HL-60 (cell line): ENCODE results near the gene SLC10A7.

Experiments
- DNase-seq, 2 experiments: peaks; one replicate each; pipeline ENCODE4 v3.0.0-alpha.2; 2010 to 2020; ENCODE audit warnings: low read depth in 1 of 2, low spot score in 1 of 2
- H3K27ac ChIP-seq: fragments of 250-450 bp; sonication (Bioruptor Pico); replicated peaks from 2 replicates; pipeline ENCODE4 v1.5.1; 2020; ENCODE audit warnings: mild to moderate bottlenecking, moderate library complexity
- H3K27me3 ChIP-seq: fragments of 250-450 bp; sonication (Bioruptor Pico); 2 replicates; pipeline ENCODE4 v1.5.1; 2021; ENCODE audit warnings: mild to moderate bottlenecking, moderate library complexity; ENCODE audit not compliant: insufficient read depth, poor library complexity, severe bottlenecking
- H3K4me3 ChIP-seq: replicated peaks from 2 replicates; pipeline ENCODE4 v1.5.1; 2011; ENCODE audit warnings: mild to moderate bottlenecking, control low read depth, low read length; ENCODE audit not compliant: insufficient read depth
- GABPA ChIP-seq: IDR thresholded peaks from 2 replicates; pipeline ENCODE4 v1.6.1; 2012; ENCODE audit warnings: low read depth
- POLR2AphosphoS5 ChIP-seq: IDR thresholded peaks from 2 replicates; pipeline ENCODE4 v1.6.1; 2012; ENCODE audit warnings: low read depth
- REST ChIP-seq: IDR thresholded peaks from 2 replicates; pipeline ENCODE4 v1.6.1; 2012; ENCODE audit warnings: low read depth; ENCODE audit not compliant: insufficient replicate concordance
- SPI1 ChIP-seq: IDR thresholded peaks from 2 replicates; pipeline ENCODE4 v1.6.1; 2012; ENCODE audit warnings: low read depth, mild to moderate bottlenecking, borderline replicate concordance
- TF ChIP-seq, protein P1 (sequence below): IDR thresholded peaks from one replicate; pipeline ENCODE4 v1.5.1; 2011; ENCODE audit warnings: low read length, control low read depth, inconsistent platforms; ENCODE audit not compliant: insufficient read depth

SLC10A7 gene

DNA sequence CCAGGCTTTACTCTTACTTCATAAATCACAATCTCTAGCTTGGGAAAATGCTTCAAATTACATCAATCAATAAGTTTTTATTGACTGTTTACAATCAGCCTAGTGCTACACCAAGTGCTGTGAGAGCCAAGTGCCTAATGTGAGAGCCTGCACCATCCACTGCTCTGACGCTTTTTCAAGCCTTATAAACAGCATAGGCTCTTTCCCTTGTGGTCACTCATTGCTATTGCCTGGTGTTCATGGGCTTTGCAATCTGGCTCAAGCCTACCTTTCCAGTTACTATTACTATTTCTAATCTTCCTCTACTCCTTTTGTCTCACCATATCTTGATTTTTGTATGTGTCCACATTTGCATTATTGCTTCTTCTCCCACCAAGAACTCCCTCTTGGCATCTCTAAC lies 230.4 kb downstream of the SLC10A7 start:
- TF ChIP-seq SPI1 (no peak), REST (no peak), GABPA (no peak), POLR2AphosphoS5 (no peak)
- TF ChIP-seq, protein P1, sequence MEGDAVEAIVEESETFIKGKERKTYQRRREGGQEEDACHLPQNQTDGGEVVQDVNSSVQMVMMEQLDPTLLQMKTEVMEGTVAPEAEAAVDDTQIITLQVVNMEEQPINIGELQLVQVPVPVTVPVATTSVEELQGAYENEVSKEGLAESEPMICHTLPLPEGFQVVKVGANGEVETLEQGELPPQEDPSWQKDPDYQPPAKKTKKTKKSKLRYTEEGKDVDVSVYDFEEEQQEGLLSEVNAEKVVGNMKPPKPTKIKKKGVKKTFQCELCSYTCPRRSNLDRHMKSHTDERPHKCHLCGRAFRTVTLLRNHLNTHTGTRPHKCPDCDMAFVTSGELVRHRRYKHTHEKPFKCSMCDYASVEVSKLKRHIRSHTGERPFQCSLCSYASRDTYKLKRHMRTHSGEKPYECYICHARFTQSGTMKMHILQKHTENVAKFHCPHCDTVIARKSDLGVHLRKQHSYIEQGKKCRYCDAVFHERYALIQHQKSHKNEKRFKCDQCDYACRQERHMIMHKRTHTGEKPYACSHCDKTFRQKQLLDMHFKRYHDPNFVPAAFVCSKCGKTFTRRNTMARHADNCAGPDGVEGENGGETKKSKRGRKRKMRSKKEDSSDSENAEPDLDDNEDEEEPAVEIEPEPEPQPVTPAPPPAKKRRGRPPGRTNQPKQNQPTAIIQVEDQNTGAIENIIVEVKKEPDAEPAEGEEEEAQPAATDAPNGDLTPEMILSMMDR = no peak
- H3K4me3 ChIP-seq = no peak overlapping the region
- no peak overlapping the region for H3K27ac ChIP-seq
- no peaks in the 10 kb centered on the region for H3K27me3 ChIP-seq
- no peak for DNase-seq

DNA sequence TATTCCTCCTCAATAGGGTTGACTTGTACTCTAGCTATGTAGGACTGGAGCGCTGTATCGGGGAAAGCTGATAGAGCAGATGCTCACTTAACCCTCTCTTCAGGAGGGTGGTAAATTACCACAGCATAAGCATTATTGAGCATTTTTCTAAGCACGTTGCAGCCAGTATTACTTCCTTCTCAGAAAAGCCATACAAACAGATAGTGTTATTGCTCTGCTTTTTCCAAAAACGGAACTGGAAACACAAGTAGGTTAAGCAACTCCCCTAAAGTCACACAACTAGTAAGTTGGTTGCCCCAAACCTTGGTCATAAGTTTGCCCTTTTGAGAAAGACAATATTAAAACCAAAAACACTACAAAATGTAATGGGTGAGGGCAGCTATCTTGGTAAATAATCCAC lies 233.5 kb downstream of the SLC10A7 start:
- TF ChIP-seq, protein P1 = no peak
- TF ChIP-seq REST (no peak), SPI1 (peak; percentile 97), POLR2AphosphoS5 (no peak), GABPA (no peak)
- H3K27ac ChIP-seq = peak overlapping the region; percentile 67
- H3K4me3 ChIP-seq = no peak overlapping the region
- peak; percentile 15 to 70 for DNase-seq
- no peaks in the 10 kb centered on the region for H3K27me3 ChIP-seq

DNA sequence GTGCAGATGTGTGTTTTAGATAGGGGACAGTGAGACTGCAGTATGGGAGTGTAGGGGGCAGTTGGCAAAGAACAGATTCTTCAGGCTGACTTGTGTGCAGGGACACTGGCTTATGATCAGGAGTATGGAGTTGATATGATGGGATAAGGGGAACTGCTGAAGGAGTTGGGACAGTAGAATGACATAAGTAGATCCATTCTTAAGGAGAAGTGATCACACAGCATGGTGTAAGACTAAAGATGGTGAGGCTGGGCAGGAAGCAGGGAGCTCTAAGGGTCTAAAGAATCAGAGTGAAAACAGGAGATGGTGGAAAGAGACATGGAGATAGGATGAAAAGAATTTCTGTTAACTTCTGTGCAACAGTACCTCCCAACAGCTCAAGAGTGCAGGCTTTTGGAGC lies 236.7 kb downstream of the SLC10A7 start:
- no peak for DNase-seq
- no peaks in the 10 kb centered on the region for H3K27me3 ChIP-seq
- TF ChIP-seq SPI1 (no peak), REST (no peak), POLR2AphosphoS5 (no peak)
- TF ChIP-seq, protein P1 = no peak
- H3K27ac ChIP-seq = no peak overlapping the region
- H3K4me3 ChIP-seq = no peak overlapping the region
